ENCODE data around the gene GLDN.

GRCh38 chr15:51443282-51443914 is 101.9 kb downstream of the GLDN start:
- TF ChIP-seq, protein P1, sequence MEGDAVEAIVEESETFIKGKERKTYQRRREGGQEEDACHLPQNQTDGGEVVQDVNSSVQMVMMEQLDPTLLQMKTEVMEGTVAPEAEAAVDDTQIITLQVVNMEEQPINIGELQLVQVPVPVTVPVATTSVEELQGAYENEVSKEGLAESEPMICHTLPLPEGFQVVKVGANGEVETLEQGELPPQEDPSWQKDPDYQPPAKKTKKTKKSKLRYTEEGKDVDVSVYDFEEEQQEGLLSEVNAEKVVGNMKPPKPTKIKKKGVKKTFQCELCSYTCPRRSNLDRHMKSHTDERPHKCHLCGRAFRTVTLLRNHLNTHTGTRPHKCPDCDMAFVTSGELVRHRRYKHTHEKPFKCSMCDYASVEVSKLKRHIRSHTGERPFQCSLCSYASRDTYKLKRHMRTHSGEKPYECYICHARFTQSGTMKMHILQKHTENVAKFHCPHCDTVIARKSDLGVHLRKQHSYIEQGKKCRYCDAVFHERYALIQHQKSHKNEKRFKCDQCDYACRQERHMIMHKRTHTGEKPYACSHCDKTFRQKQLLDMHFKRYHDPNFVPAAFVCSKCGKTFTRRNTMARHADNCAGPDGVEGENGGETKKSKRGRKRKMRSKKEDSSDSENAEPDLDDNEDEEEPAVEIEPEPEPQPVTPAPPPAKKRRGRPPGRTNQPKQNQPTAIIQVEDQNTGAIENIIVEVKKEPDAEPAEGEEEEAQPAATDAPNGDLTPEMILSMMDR (IDR thresholded peaks at IDR 0.05): no peak
- TF ChIP-seq POLR2A (IDR thresholded peaks at IDR 0.05): no peak
- TF ChIP-seq POLR2AphosphoS5 (IDR thresholded peaks at IDR 0.05): no peak

Data from prostate gland (tissue), 2 donors.